ENCODE measurements around the gene IVD. TPM values are rescaled to one million over a fixed set of nuclear protein-coding genes. Genes with fewer than 3 reads are reported as not detected.
A peak's percentile ranks its signal among the peaks of the same experiment; 100 is the strongest.

IVD gene
- polyA plus RNA-seq, 1 donor (not counting 4 experiments of a cell fraction or from before 2014, with no cell fraction given) = 13.0 TPM

- H2AFZ ChIP-seq (ENCODE audit: control insufficient read depth, low read length) = no peak overlapping the region
- H3K27me3 ChIP-seq (ENCODE audit: control insufficient read depth, extremely low read depth, insufficient read depth, low read length) = no peaks in the 10 kb centered on the region
- no peak overlapping the region for H3K4me2 ChIP-seq (ENCODE audit: control insufficient read depth, extremely low read depth, insufficient read depth, low read depth, low read length)
- H3K9ac ChIP-seq (ENCODE audit: control insufficient read depth, extremely low read depth, insufficient read depth, low read length) = no peak overlapping the region
- TF ChIP-seq EZH2 (IDR thresholded peaks at IDR 0.05; ENCODE audit: low read length) (no peak), CTCF (optimal IDR thresholded peaks at IDR 0.05 in 1 of 3, IDR thresholded peaks at IDR 0.05 in 1 of 3, conservative IDR thresholded peaks at IDR 0.05 in 1 of 3; ENCODE audit: extremely low read depth in 1 of 3, insufficient read depth in 2 of 3, low read length in 3 of 3) (no peak)
- no peak for DNase-seq (ENCODE audit: low read depth, low spot score)
- no peak overlapping the region for H3K27ac ChIP-seq (ENCODE audit: control insufficient read depth, insufficient read depth, low read length)
- H3K4me3 ChIP-seq (ENCODE audit: control insufficient read depth in 2 of 3, extremely low read depth in 1 of 3, insufficient read depth in 2 of 3, low read depth in 1 of 3, low read length in 3 of 3) = no peak overlapping the region
- no peak for FAIRE-seq
- no peaks in the 10 kb centered on the region for H4K20me1 ChIP-seq (ENCODE audit: control insufficient read depth, extremely low read depth, insufficient read depth, low read length)
- no peaks in the 10 kb centered on the region for H3K79me2 ChIP-seq (ENCODE audit: control insufficient read depth, insufficient read depth, low read length)
- peaks cover 16% of the 10 kb centered on the region for H3K4me1 ChIP-seq (ENCODE audit: control insufficient read depth, extremely low read depth, insufficient read depth, low read length)
- dilution Hi-C loops (cut with MboI; ENCODE audit: extremely low pct_ligation_motif_present, low sequenced_read_pairs) = no loop called here
- H3K9me3 ChIP-seq (ENCODE audit: control insufficient read depth, low read depth, low read length) = no peaks in the 10 kb centered on the region
- no peaks in the 10 kb centered on the region for H3K9me1 ChIP-seq (ENCODE audit: control insufficient read depth, extremely low read depth, insufficient read depth, low read length)
- H3K36me3 ChIP-seq (ENCODE audit: control insufficient read depth in 2 of 2, extremely low read depth in 1 of 2, insufficient read depth in 2 of 2, low read length in 2 of 2) = peaks cover 4 to 7% of the 10 kb centered on the region in 2 experiments
Measured at GRCh38 chr15:40469776-40470390, 64.3 kb downstream of the IVD start.

GRCh38 chr15:40470423-40471104, 65.0 kb downstream of the IVD start, which contains the start of gene CHST14:
TSS of gene CHST14 (plus strand) at chr15:40470984. CDS start at chr15:40471214, 230 bp downstream.
- peaks cover 11% of the 10 kb centered on the region for H3K4me1 ChIP-seq (ENCODE audit: control insufficient read depth, extremely low read depth, insufficient read depth, low read length)
- DNase-seq (ENCODE audit: low read depth, low spot score) (no peak), FAIRE-seq (no peak)
- H4K20me1 ChIP-seq (ENCODE audit: control insufficient read depth, extremely low read depth, insufficient read depth, low read length) = no peaks in the 10 kb centered on the region
- no peak for TF ChIP-seq EZH2 (IDR thresholded peaks at IDR 0.05; ENCODE audit: low read length)
- H3K9me1 ChIP-seq (ENCODE audit: control insufficient read depth, extremely low read depth, insufficient read depth, low read length) = no peaks in the 10 kb centered on the region
- H3K4me2 ChIP-seq (ENCODE audit: control insufficient read depth, extremely low read depth, insufficient read depth, low read depth, low read length) = peak within 1 kb of the TSS; percentile 93
- no peak within 1 kb of the TSS for H3K27ac ChIP-seq (ENCODE audit: control insufficient read depth, insufficient read depth, low read length)
- peaks cover 0 to 4% of the 10 kb centered on the region in 2 experiments for H3K36me3 ChIP-seq (ENCODE audit: control insufficient read depth in 2 of 2, extremely low read depth in 1 of 2, insufficient read depth in 2 of 2, low read length in 2 of 2)
- no peaks in the 10 kb centered on the region for H3K79me2 ChIP-seq (ENCODE audit: control insufficient read depth, insufficient read depth, low read length)
- H3K9ac ChIP-seq (ENCODE audit: control insufficient read depth, extremely low read depth, insufficient read depth, low read length) = peak within 1 kb of the TSS; percentile 53
- H3K27me3 ChIP-seq (ENCODE audit: control insufficient read depth, extremely low read depth, insufficient read depth, low read length) = no peaks in the 10 kb centered on the region
- dilution Hi-C loops (cut with MboI; ENCODE audit: extremely low pct_ligation_motif_present, low sequenced_read_pairs) = no loop called here
- H3K9me3 ChIP-seq (ENCODE audit: control insufficient read depth, low read depth, low read length) = no peaks in the 10 kb centered on the region
- H2AFZ ChIP-seq (ENCODE audit: control insufficient read depth, low read length) = peak within 1 kb of the TSS; percentile 91
- H3K4me3 ChIP-seq (ENCODE audit: control insufficient read depth in 2 of 3, extremely low read depth in 1 of 3, insufficient read depth in 2 of 3, low read depth in 1 of 3, low read length in 3 of 3) = peak within 1 kb of the TSS; percentile 38 to 75 (median 60)

Other genes with a start within 250 kb of the IVD start
- 3.3 to 19.7 TPM (median 9.3 TPM) in 3 replicates for gene BUB1B, start 244.7 kb upstream of the IVD start, polyA plus RNA-seq
- gene PAK6, start 166.7 kb upstream of the IVD start, polyA plus RNA-seq = 9.6 to 19.2 TPM (median 11.5 TPM) in 3 replicates
- gene ANKRD63, start 122.7 kb upstream of the IVD start, polyA plus RNA-seq = not detected in 3 replicates
- 0.52 to 1.1 TPM (median 0.73 TPM) in 3 replicates for gene PLCB2, start 97.9 kb upstream of the IVD start, polyA plus RNA-seq
- 9.1 to 15.2 TPM (median 13.5 TPM) in 3 replicates for gene INAFM2, start 82.1 kb upstream of the IVD start, polyA plus RNA-seq
- gene CCDC9B, start 64.9 kb upstream of the IVD start, polyA plus RNA-seq = 6.3 to 9.6 TPM (median 7.4 TPM) in 3 replicates
- not detected in 3 replicates for gene PHGR1, start 54.8 kb upstream of the IVD start, polyA plus RNA-seq
- gene DISP2, start 47.6 kb upstream of the IVD start, polyA plus RNA-seq = 0.12 to 0.68 TPM (median 0.12 TPM) in 3 replicates
- 21.0 to 42.8 TPM (median 42.4 TPM) in 3 replicates for gene KNSTRN, start 23.1 kb upstream of the IVD start, polyA plus RNA-seq
- 4.8 to 6.9 TPM (median 6.8 TPM) in 3 replicates for gene BAHD1, start 35.2 kb downstream of the IVD start, polyA plus RNA-seq
- gene CHST14, start 65.2 kb downstream of the IVD start, polyA plus RNA-seq = 1.1 to 4.4 TPM (median 1.5 TPM) in 3 replicates
- gene CCDC32, start 159.2 kb downstream of the IVD start, polyA plus RNA-seq = 9.7 to 24.6 TPM (median 18.0 TPM) in 3 replicates
- 8.0 to 10.1 TPM (median 8.6 TPM) in 3 replicates for gene RPUSD2, start 163.5 kb downstream of the IVD start, polyA plus RNA-seq
- 1.2 to 6.9 TPM (median 4.7 TPM) in 3 replicates for gene KNL1, start 188.5 kb downstream of the IVD start, polyA plus RNA-seq

All from keratinocyte (primary cell).